Activated T-cell treated with anti-CD3 and anti-CD28 coated beads, Interleukin-2, amount 50 U/mL, for 72 hours (primary cell): ENCODE measurements around the gene ASXL3. TPM values are rescaled to one million over a fixed set of nuclear protein-coding genes. Genes with fewer than 3 reads are reported as not detected.

Experiments
- ATAC-seq, 2 donors: fragments of 150-1000 bp; cut with Tn5 transposase; replicated peaks in 1 of 2; 2 replicates each; pipeline ENCODE4 v1.10.0; 2021; ENCODE audit warnings: moderate library complexity in 2 of 2, mild to moderate bottlenecking in 1 of 2
- DNase-seq, 2 donors: peaks; one replicate each; pipeline ENCODE4 v3.0.0; 2021 to 2022; ENCODE audit warnings: mixed read lengths in 1 of 2
- H3K27ac Mint-ChIP-seq: one replicate; pipeline ENCODE4 v1.8.0; 2022; ENCODE audit warnings: mild to moderate bottlenecking, moderate library complexity, mixed read lengths
- H3K27me3 Mint-ChIP-seq: one replicate; pipeline ENCODE4 v1.8.0; 2022; ENCODE audit warnings: low read depth, mixed read lengths
- H3K36me3 Mint-ChIP-seq, 2 donors: one replicate each; pipeline ENCODE4 v1.8.0; 2022; ENCODE audit warnings: mixed read lengths in 2 of 2, mild to moderate bottlenecking in 1 of 2; ENCODE audit not compliant: insufficient read depth in 2 of 2
- H3K4me1 Mint-ChIP-seq: one replicate; pipeline ENCODE4 v1.8.0; 2022; ENCODE audit warnings: low read depth, mixed read lengths
- H3K4me3 Mint-ChIP-seq, 2 donors: one replicate each; pipeline ENCODE4 v1.8.0; 2022; ENCODE audit warnings: mild to moderate bottlenecking in 2 of 2, mixed read lengths in 2 of 2, moderate library complexity in 2 of 2
- H3K9me3 Mint-ChIP-seq, 2 donors: one replicate each; pipeline ENCODE4 v1.8.0; 2022; ENCODE audit warnings: mixed read lengths in 2 of 2
- total RNA-seq, 2 donors: library from RNA; stranded (reverse); gene quantifications; one replicate each; pipeline ENCODE4 v1.2.3, GENCODE V29; 2022

ASXL3 gene
- total RNA-seq, 2 donors from 2014 or later = not detected

DNA sequence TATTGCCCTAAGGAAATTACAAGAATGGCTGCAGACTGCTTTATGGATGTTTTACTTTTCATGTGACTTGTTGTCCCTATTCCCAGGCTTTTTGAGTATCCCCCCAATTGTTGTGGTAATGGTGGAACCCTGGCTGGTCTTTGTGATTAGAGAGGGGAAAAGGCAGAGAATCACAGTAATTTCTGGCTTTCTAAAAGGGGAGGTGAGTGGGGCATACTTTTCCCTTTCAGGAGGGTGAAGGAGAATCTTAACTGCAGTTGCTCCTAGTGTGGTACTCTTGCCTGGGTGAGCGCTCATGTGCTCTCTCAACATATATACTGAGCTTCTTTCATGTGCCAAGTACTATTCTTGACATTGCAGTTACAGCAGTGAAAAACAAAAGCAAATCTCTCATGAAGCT, 69.3 kb downstream of the ASXL3 start:
- no peak overlapping the region for H3K4me3 Mint-ChIP-seq
- ATAC-seq (no peak), DNase-seq (no peak)
- no peaks in the 10 kb centered on the region for H3K27me3 Mint-ChIP-seq
- no peaks in the 10 kb centered on the region for H3K9me3 Mint-ChIP-seq
- H3K36me3 Mint-ChIP-seq = no peaks in the 10 kb centered on the region
- no peak overlapping the region for H3K27ac Mint-ChIP-seq
- H3K4me1 Mint-ChIP-seq = no peaks in the 10 kb centered on the region

DNA sequence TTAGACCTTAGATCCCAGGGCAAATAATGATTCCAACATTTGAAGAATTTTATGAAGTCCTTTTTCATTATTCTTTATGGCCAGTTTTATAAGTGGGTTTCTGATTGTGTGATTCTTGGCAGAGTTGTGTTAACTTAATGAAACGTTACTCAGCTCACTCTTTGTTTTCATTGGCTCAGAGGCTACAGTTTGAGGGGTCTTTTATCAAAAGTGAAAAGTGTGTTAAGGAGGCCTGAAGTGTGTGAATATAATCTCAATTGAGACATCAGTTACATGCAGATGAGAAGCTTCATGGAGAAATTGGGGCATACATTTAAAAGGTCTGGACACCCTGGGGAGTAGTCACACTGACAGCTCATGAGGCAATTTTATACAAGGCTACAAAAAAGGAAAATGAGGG, 74.6 kb downstream of the ASXL3 start:
- no peak for DNase-seq
- H3K4me3 Mint-ChIP-seq = no peak overlapping the region
- no peaks in the 10 kb centered on the region for H3K4me1 Mint-ChIP-seq
- H3K9me3 Mint-ChIP-seq = peaks cover 2 to 3% of the 10 kb centered on the region in 2 donors
- no peaks in the 10 kb centered on the region for H3K27me3 Mint-ChIP-seq
- H3K36me3 Mint-ChIP-seq = no peaks in the 10 kb centered on the region
- no peak overlapping the region for H3K27ac Mint-ChIP-seq
- ATAC-seq = no peak

DNA sequence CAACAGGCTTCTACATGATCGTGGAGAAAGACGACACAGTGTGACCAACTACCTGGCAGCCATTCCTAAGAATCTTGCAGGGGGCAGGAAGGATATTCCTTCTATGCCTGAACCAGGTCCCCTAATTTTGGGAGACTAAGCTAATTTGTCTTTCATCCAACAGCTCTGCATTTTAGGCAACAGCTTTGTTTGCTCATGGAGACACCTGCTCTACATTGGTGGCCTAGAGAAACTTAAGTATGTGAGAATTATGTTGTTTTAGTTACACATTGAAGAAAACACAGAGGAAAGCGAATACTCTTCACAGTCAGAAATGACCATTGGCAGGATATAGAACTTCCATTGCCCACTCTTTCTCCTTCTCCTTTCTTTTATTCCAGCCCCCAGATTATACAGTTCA, 75.2 kb downstream of the ASXL3 start:
- Mint-ChIP-seq H3K4me1 (no peaks in the 10 kb centered on the region), H3K36me3 (no peaks in the 10 kb centered on the region), H3K27me3 (no peaks in the 10 kb centered on the region), H3K27ac (no peak overlapping the region), H3K9me3 (peaks cover 2 to 3% of the 10 kb centered on the region in 2 donors), H3K4me3 (no peak overlapping the region)
- no peak for ATAC-seq
- DNase-seq = no peak

DNA sequence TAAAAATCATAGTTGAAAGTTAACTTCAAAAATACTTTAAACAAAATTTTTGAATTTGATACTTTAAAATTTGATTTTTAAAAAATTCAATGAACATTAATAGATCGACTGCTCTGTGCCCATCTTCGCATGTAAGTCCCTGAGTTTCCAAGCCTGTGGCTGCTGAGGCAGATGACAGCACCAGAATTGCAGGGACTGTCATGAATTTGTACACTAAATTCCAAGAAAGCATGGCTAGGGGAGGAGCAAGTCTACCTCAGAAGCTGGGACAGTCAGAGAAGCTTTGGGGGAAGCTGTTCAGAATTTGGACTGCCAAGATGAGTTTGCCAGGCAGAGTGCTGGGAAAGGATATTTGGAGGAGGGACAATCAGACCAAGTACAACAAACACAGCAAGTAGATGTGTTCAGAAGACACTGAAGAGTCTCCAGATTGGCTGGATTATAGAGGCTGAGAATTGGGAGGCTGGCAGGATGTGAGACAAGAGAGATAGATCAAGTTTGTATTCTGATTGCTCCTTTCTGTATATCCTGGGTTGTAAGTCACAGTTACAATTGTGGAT, 79.0 kb downstream of the ASXL3 start:
- no peak overlapping the region for H3K27ac Mint-ChIP-seq
- H3K36me3 Mint-ChIP-seq = no peaks in the 10 kb centered on the region
- H3K27me3 Mint-ChIP-seq = no peaks in the 10 kb centered on the region
- H3K9me3 Mint-ChIP-seq = peaks cover 2 to 3% of the 10 kb centered on the region in 2 donors
- DNase-seq (no peak), ATAC-seq (no peak)
- no peak overlapping the region for H3K4me3 Mint-ChIP-seq
- no peaks in the 10 kb centered on the region for H3K4me1 Mint-ChIP-seq

DNA sequence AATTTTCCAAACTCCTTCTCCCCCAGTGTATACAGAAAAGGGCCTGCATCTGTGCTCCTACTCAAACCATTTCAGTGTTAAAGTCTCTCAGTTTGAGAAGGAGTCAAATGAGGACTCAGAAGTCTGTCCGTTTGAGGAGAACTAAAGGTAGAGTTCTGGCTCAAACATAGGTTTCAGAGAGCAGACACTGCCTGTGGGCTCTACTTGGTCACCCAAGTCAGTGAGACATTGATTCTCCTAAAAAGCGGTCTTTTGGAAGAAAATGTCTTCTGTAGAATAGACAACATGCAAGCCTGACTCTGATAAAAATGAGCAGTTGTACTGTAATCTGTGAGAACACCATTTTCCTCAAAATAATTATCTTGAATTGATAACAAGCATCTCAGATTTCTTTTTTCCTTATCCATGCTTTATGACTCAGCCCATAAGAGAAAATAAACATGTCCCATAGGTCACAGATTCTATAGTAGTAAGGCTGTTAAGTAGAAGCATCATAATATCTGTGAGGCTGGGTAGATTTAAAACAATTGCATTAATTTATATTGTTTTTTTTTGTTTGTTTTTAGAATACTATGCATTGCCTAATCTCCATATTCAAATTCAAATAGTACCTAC, 82.8 kb downstream of the ASXL3 start:
- DNase-seq (no peak), ATAC-seq (no peak)
- Mint-ChIP-seq H3K27me3 (no peaks in the 10 kb centered on the region), H3K4me1 (no peaks in the 10 kb centered on the region), H3K36me3 (no peaks in the 10 kb centered on the region), H3K27ac (no peak overlapping the region), H3K9me3 (no peaks in the 10 kb centered on the region), H3K4me3 (no peak overlapping the region)

DNA sequence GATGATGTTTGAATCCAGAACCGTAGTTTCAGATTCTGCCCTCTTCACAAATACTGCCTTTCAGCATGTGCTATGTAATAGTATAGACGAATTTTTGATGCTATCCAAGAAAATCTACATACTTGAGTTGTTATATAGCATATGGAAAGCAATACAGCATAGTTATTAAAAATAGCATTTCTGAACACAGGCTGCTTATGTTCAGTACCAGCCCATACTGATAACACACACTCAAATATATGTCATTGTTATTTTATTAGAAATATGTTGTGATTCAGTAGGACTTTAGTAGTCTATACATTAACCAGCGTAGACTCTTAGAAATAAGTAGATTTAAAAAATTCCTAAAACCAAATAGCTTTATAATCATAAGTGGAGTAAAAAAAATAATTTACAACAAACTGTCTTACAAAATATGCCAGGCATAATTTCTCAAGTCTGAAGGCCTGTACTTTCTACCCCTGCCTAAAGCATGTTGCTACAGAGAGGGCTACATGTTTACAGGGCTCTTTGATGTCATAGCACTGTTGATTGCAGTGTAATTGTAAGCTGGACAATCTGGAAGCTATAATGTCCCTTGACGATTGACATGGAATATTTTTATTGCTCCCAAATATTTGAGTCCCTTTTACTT, 86.3 kb downstream of the ASXL3 start:
- Mint-ChIP-seq H3K4me3 (no peak overlapping the region), H3K9me3 (peaks cover 0 to 3% of the 10 kb centered on the region in 2 donors), H3K27me3 (no peaks in the 10 kb centered on the region), H3K27ac (no peak overlapping the region), H3K36me3 (no peaks in the 10 kb centered on the region), H3K4me1 (no peaks in the 10 kb centered on the region)
- DNase-seq = no peak
- ATAC-seq = no peak

DNA sequence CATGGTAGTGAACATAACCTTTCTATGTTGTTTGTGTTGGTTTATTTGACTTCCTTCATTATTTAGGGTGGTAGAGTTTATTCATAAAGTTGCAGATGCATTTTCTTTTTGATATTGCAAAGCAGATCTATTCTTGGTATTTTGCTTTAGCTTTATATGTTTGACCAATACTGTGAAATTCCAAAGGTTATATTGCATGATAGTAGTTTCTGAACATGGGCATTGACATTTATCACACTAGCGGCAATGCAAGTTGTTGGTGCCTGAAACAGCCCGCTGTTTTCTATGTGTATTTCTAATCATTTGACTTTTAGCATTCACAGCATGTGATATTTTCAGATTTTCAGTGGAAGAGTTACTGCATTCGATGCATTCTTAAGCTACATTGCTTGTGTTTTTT, 87.2 kb downstream of the ASXL3 start:
- ATAC-seq (no peak), DNase-seq (no peak)
- Mint-ChIP-seq H3K36me3 (no peaks in the 10 kb centered on the region), H3K4me3 (no peak overlapping the region), H3K27me3 (no peaks in the 10 kb centered on the region), H3K27ac (no peak overlapping the region), H3K4me1 (no peaks in the 10 kb centered on the region), H3K9me3 (peaks cover 0 to 3% of the 10 kb centered on the region in 2 donors)

DNA sequence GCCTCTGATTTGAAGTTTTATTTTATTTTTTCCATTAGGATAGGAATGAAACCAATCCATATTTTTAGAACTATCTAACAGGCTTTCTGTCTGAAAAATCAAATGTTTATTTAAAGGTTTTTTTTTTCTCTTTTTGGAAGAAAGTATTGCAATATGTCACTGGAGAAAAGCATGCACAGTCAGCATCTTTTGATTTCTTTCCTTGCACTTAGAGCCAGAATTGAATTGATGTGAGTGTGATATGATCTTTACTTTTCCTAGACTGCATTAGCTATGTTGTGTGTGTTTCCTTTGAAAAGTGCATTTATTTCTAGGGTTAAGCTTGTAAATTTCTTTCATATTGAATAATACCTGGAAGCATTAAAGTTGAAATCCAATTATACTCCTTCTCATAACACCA, 87.6 kb downstream of the ASXL3 start:
- H3K4me3 Mint-ChIP-seq = no peak overlapping the region
- H3K27ac Mint-ChIP-seq = no peak overlapping the region
- H3K9me3 Mint-ChIP-seq = peaks cover 0 to 3% of the 10 kb centered on the region in 2 donors
- no peaks in the 10 kb centered on the region for H3K27me3 Mint-ChIP-seq
- DNase-seq = no peak
- H3K4me1 Mint-ChIP-seq = no peaks in the 10 kb centered on the region
- no peaks in the 10 kb centered on the region for H3K36me3 Mint-ChIP-seq
- no peak for ATAC-seq

DNA sequence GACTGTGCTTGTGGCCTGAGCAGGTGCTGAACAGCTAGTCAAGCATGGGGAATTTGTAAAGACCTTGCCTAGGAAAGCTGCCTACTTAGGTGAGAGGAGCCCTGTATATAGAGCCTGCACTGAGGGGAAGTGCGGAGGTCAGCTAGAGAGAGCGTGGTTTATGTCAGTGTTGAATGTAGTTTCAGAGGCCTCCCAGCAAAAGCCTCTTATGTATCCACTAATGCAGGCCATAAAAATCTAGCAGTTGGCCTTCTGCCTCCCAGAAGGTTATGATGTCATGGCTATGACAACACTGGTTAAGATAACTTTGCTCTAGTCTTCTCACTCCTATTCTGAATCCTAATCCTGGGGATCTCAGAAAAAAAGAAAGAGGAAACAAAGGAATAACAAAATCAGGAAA, 88.9 kb downstream of the ASXL3 start:
- no peak overlapping the region for H3K4me3 Mint-ChIP-seq
- H3K36me3 Mint-ChIP-seq = no peaks in the 10 kb centered on the region

DNA sequence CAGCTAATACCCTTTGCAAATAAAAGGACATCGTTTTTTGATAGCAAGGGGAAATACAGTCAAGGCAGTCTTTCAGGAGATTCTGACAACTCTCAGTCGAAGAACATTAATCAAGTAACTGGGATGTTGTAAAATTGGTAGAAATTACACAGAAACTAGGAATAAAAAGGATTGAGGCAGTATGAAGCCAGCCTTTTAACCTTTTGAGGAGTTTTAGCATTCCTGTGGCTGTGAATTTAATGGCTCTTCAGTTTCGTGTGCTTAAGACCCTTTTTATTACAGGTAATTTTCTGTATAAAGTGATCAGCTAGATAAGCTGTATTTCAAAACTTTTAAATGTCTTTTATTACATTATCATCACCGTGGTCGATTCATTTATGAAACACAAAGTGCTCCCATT, 91.6 kb downstream of the ASXL3 start:
- Mint-ChIP-seq H3K4me1 (no peaks in the 10 kb centered on the region), H3K36me3 (no peaks in the 10 kb centered on the region), H3K4me3 (no peak overlapping the region), H3K27ac (no peak overlapping the region), H3K9me3 (peaks cover 3 to 6% of the 10 kb centered on the region in 2 donors), H3K27me3 (no peaks in the 10 kb centered on the region)
- DNase-seq (no peak), ATAC-seq (no peak)

More for the DNA sequence above, 88.9 kb downstream of the ASXL3 start:
- H3K4me1 Mint-ChIP-seq = no peaks in the 10 kb centered on the region
- peaks cover 3 to 6% of the 10 kb centered on the region in 2 donors for H3K9me3 Mint-ChIP-seq
- no peak overlapping the region for H3K27ac Mint-ChIP-seq
- H3K27me3 Mint-ChIP-seq = no peaks in the 10 kb centered on the region
- DNase-seq (no peak), ATAC-seq (no peak)

DNA sequence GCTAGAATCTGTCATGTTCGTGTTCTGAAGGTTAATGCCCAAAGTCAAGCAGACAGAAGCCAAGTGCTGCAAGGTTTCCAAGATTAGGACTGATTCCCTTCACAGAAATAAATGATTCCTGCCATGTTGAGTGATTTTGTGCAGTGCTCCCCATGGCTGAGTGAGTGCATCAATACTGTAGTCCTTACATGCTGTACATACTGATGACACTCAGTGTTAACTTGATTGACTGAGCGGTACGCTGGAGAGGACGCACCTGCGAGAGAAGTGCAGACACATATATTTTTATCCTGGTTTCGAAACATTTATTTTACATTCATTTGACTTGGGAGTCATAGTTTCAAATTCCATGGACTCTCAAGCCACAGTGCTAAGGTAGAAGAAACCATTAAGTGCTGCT, 92.0 kb downstream of the ASXL3 start:
- no peaks in the 10 kb centered on the region for H3K4me1 Mint-ChIP-seq
- no peak overlapping the region for H3K4me3 Mint-ChIP-seq
- peaks cover 3 to 6% of the 10 kb centered on the region in 2 donors for H3K9me3 Mint-ChIP-seq
- H3K27ac Mint-ChIP-seq = no peak overlapping the region
- ATAC-seq (no peak), DNase-seq (no peak)
- H3K27me3 Mint-ChIP-seq = no peaks in the 10 kb centered on the region
- H3K36me3 Mint-ChIP-seq = no peaks in the 10 kb centered on the region

DNA sequence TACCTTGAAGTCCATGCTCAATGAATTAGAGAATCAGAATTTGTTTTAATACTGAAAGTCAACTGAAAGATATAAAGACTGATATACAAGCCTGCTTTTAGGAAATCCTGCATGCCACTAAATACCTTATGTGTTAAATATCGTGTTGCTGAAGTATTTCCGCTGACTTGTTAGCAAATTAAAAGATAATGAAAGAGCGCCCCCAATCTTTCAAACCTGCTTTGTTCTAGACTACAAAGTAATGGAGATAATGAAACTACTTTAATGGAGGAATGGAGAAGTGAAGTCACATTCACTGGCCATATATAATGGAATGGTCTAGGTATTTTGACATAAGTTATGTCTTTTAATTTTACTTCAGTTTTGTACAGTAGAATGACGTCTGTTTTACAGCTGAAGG, 95.7 kb downstream of the ASXL3 start:
- no peak overlapping the region for H3K27ac Mint-ChIP-seq
- no peak for ATAC-seq
- H3K9me3 Mint-ChIP-seq = peaks cover 3 to 10% of the 10 kb centered on the region in 2 donors
- peaks cover 0 to 1% of the 10 kb centered on the region in 2 donors for H3K36me3 Mint-ChIP-seq
- no peak overlapping the region for H3K4me3 Mint-ChIP-seq
- no peak for DNase-seq
- H3K4me1 Mint-ChIP-seq = no peaks in the 10 kb centered on the region
- H3K27me3 Mint-ChIP-seq = no peaks in the 10 kb centered on the region

DNA sequence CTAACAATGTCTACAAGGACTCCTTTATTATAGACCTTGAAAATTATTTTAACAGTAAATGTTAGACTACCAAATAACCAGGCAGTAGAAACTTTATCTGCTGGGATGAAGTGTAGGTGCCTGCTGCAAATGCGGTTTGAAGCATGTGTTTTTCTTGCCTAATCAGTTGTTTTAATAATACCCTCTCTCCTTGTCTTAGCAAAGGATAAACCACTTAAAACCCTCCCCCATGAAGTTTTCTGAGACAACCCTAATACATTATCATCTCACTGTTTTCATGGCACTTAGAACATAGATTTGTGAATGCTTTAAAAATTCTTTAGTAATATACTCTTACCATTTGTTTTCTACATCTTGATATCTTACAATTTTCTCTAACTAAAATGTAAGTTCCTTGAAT, 98.6 kb downstream of the ASXL3 start:
- no peak for ATAC-seq
- no peak overlapping the region for H3K4me3 Mint-ChIP-seq
- no peak overlapping the region for H3K27ac Mint-ChIP-seq
- H3K36me3 Mint-ChIP-seq = peaks cover 0 to 1% of the 10 kb centered on the region in 2 donors
- peaks cover 0 to 6% of the 10 kb centered on the region in 2 donors for H3K9me3 Mint-ChIP-seq
- no peaks in the 10 kb centered on the region for H3K27me3 Mint-ChIP-seq
- no peaks in the 10 kb centered on the region for H3K4me1 Mint-ChIP-seq
- no peak for DNase-seq

DNA sequence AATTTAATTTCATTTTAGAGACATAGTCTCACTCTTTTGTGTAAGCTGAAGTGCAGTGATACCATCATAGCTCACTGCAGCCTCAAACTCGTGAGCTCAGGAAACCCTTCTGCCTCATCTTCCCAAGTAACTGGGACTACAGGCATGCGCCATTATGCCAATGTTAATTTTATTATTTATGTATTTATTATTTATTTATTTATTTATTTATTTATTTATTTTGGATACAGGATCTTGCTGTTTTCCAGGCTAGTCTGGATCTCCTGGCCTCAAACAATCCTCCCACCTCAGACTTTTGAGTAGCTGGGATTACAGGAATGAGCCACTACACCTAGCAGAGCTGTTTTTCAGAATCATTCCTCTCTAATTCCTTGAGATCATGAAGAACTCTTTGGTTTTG, 99.9 kb downstream of the ASXL3 start:
- no peak for ATAC-seq
- Mint-ChIP-seq H3K36me3 (peaks cover 0 to 1% of the 10 kb centered on the region in 2 donors), H3K27ac (no peak overlapping the region), H3K4me3 (no peak overlapping the region), H3K9me3 (peaks cover 0 to 6% of the 10 kb centered on the region in 2 donors), H3K4me1 (no peaks in the 10 kb centered on the region), H3K27me3 (no peaks in the 10 kb centered on the region)
- DNase-seq = no peak
